AG04450 (cell line): ENCODE data around the gene FN3K. TPM values are rescaled to one million over a fixed set of nuclear protein-coding genes. Genes with fewer than 3 reads are reported as not detected.
A peak's percentile ranks its signal among the peaks of the same experiment; 100 is the strongest.

ENCODE experiments used
- CTCF ChIA-PET: fragments of 300-600, 350-600 bp; formaldehyde crosslinking; extraction: SDS; loops from one replicate; lab custom pipeline; 2022; ENCODE audit warnings: antibody characterized with exemption, inconsistent platforms; lab: Charles Lee
- POLR2A ChIA-PET: fragments of 350-600 bp; formaldehyde crosslinking; extraction: SDS; loops from one replicate; lab custom pipeline; 2021; ENCODE audit warnings: antibody characterized with exemption, inconsistent platforms; lab: Yijun Ruan, JAX
- DNase-seq: peaks from one replicate; pipeline ENCODE4 v3.0.0-alpha.2; 2011; ENCODE audit warnings: low read depth, low spot score
- H3K27ac ChIP-seq: one replicate; pipeline ENCODE4 v1.5.1; 2012; ENCODE audit warnings: low read depth, low read length, control low read depth
- H3K27me3 ChIP-seq: one replicate; pipeline ENCODE4 v1.6.0; 2012; ENCODE audit warnings: low read length; ENCODE audit not compliant: control insufficient read depth, insufficient read depth
- H3K4me3 ChIP-seq: 2 replicates; pipeline ENCODE4 v1.5.1; 2011; ENCODE audit warnings: mild to moderate bottlenecking, low read depth, low read length, control low read depth
- H3K9me3 ChIP-seq: 2 replicates; pipeline ENCODE4 v1.5.1; 2012; ENCODE audit warnings: low read length; ENCODE audit not compliant: control insufficient read depth, insufficient read depth
- CTCF ChIP-seq: IDR thresholded peaks from 2 replicates; pipeline ENCODE4 v1.5.1; 2011; ENCODE audit warnings: low read depth, low read length, control low read depth, inconsistent platforms
- polyA plus RNA-seq: library from polyadenylated mRNA; depleted of rRNA; stranded (reverse); fragments of >200 nt; gene quantifications from 2 replicates; pipeline ENCODE4 v1.2.3, GENCODE V29; 2011

The FN3K gene
- polyA plus RNA-seq, 1 experiment = 1.6 TPM

DNA sequence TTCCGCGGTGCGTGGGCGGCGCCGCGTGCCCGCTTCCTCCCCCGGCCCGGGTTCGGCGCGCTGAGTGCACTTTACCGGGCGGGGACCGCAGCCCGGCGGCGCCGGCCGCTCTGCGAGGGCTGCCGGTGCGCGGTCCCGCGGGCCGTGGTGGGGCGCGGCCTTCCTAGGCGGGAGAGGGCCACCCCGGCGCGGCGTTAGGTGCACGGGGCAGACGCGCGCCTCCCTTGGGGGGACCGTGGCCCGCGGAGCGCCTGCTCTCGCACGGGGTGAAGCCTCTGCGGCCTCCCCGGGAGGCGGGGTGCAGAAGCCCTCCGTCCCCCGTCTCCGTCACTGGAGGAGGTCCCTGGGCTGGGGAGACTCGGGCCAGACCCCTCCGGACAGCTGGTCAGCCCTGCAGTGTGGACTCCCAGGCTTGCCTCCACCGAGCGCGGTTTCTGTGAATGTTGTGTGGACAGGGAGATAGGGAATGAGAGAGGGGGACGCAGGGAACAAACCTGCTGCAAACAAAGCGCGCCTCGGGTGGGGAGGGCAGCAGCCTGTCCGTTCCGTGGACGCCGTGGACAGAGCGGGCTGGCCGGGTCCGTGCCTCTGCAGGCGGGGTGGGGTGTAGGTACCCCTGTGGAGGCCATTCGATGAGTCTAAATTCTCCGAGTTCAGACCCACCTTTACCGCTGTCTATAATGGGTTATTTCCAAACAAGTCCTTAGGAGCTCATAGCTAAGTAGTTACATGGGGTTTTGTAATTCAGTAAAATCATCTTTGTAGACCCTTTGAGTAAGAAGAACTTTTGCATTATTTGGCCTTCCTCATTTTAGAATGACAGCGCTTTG, 17.2 kb downstream of the FN3K start:
- Histone ChIP-seq H3K27me3 (no peaks in the 10 kb centered on the region), H3K9me3 (peaks cover 9% of the 10 kb centered on the region), H3K4me3 (peak overlapping the region; percentile 86), H3K27ac (no peak overlapping the region)
- no peak for TF ChIP-seq CTCF
- DNase-seq = no peak
- POLR2A ChIA-PET = no interaction called here
- CTCF ChIA-PET = no interaction called here

DNA sequence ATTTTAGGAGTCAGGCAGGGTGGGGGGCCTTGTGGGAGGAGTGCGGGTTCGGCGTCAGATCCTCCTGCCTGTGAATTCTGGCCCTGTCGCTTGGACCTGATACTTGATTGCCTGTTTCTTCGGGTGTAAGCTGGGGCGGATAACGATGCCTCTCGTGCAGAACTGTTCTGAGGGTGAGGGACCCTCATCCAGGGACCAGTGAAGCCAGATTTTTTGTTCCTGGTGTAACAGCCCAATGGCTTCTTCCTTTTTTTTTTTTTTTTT, 17.7 kb downstream of the FN3K start:
- H3K27ac ChIP-seq = no peak overlapping the region
- ChIA-PET CTCF (interaction anchor here (1.0 kb wide), 1 partner anchor 28 kb away, joined by 3 read pairs; no protein-coding TSS in a partner anchor), POLR2A (no interaction called here)
- peak overlapping the region; percentile 86 for H3K4me3 ChIP-seq
- TF ChIP-seq CTCF = no peak
- DNase-seq = no peak
- no peaks in the 10 kb centered on the region for H3K27me3 ChIP-seq
- H3K9me3 ChIP-seq = peaks cover 9% of the 10 kb centered on the region

DNA sequence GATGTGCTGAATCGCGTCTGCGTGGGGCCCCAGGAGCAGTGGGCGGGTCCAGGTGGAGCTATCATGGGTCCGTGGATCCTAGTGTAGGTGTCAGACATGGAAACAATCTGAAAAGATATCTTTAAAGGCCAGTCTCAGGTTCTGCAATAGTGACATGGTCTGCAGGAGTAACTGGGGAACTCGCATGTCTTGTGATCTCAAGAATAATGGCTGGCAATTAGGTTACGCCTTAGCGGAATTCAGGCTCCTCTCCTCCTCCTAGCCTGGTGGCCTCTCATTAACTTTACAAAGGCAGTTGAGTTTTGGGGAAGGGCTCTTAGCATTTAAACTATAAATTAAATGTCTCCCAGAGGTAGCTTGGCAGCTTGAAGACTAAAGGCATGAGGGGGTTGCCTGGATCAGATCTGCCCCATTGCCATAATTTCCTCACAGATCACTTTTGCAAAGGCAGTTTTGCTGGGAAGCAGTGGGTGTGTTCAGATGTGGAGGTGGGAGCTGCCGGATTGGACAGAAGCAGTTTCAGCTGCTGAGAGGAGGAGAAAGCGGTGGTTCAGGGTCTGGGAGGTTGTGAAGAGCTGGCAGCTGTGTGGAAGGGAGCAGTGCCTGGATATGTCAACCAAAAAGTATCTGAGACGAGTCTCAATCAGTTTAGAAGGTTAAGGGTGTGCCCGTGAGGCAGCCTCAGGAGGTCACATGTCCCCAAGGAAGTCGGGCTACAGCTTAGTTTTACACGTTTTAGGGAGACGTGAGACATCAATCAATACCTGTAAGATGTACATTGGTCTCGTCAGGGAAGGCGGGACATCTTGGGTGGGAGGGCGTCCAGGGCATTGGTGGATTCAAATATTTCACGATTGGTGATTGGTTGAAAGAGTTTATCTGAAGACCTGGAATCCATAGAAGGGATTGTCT, 19.1 kb downstream of the FN3K start:
- Histone ChIP-seq H3K4me3 (no peak overlapping the region), H3K27me3 (no peaks in the 10 kb centered on the region), H3K9me3 (peaks cover 6% of the 10 kb centered on the region), H3K27ac (no peak overlapping the region)
- DNase-seq = no peak
- POLR2A ChIA-PET = no interaction called here
- TF ChIP-seq CTCF = no peak
- CTCF ChIA-PET = interaction anchor here (1.0 kb wide), 1 partner anchor 26 kb away, joined by 3 read pairs; no protein-coding TSS in a partner anchor

- Histone ChIP-seq H3K27ac (no peak overlapping the region), H3K9me3 (no peaks in the 10 kb centered on the region), H3K4me3 (no peak overlapping the region), H3K27me3 (no peaks in the 10 kb centered on the region)
- POLR2A ChIA-PET = no interaction called here
- TF ChIP-seq CTCF = no peak
- CTCF ChIA-PET = interaction anchor here (1.0 kb wide), 1 partner anchor 12 kb away, joined by 4 read pairs; no protein-coding TSS in a partner anchor
- DNase-seq = no peak
Observed at GRCh38 chr17:82756166-82756565, 20.8 kb downstream of the FN3K start.
